ENCODE data around the gene EFNA2. TPM values are rescaled to one million over a fixed set of nuclear protein-coding genes. Genes with fewer than 3 reads are reported as not detected.
A peak's percentile ranks its signal among the peaks of the same experiment; 100 is the strongest.

The EFNA2 gene
- total RNA-seq, 1 experiment from 2014 or later: not detected

GRCh38 chr19:1321539-1321938 lies 35.9 kb downstream of the EFNA2 start:
- TF ChIP-seq CTCF (conservative IDR thresholded peaks at IDR 0.05; ENCODE audit: low read depth, low read length) (no peak), EZH2phosphoT487 (IDR thresholded peaks at IDR 0.05; ENCODE audit: borderline replicate concordance, low read length) (no peak), EZH2 (IDR thresholded peaks at IDR 0.05; ENCODE audit: low read length, unreplicated experiment) (no peak)
- Histone ChIP-seq H3K9me3 (ENCODE audit: low read length) (no peaks in the 10 kb centered on the region), H3K9ac (ENCODE audit: low read length) (no peak overlapping the region), H3K27ac (ENCODE audit: low read length) (no peak overlapping the region), H3K4me3 (ENCODE audit: low read length) (no peak overlapping the region), H2AFZ (ENCODE audit: low read length) (no peak overlapping the region), H4K20me1 (ENCODE audit: low read length) (no peaks in the 10 kb centered on the region), H3K4me1 (ENCODE audit: insufficient read depth, low read length) (peaks cover 5% of the 10 kb centered on the region; the same call in 1 of the 2 replicates), H3K9me2 (replicated peaks; ENCODE audit: low read length) (no peaks in the 10 kb centered on the region), H3K79me2 (ENCODE audit: low read length) (no peaks in the 10 kb centered on the region), H3K27me3 (ENCODE audit: low read length) (no peaks in the 10 kb centered on the region), H3K36me3 (ENCODE audit: low read depth, low read length) (no peaks in the 10 kb centered on the region), H3F3A (ENCODE audit: low read length, unreplicated experiment) (no peaks in the 10 kb centered on the region), H3K4me2 (ENCODE audit: low read length) (no peak overlapping the region)
- ATAC-seq (no peak), DNase-seq (no peak)
- ChIA-PET POLR2A (ENCODE audit: unreplicated experiment) (no interaction called here), CTCF (no interaction called here)
- intact Hi-C loops (cut with micrococcal nuclease): no loop called here
- no TSS peak for BruUV-seq (replicated peaks)

- Histone ChIP-seq H3K9me2 (replicated peaks; ENCODE audit: low read length) (no peaks in the 10 kb centered on the region), H3K9me3 (ENCODE audit: low read length) (no peaks in the 10 kb centered on the region), H3K36me3 (ENCODE audit: low read depth, low read length) (no peaks in the 10 kb centered on the region), H3K4me1 (ENCODE audit: insufficient read depth, low read length) (peaks cover 5% of the 10 kb centered on the region; the same call in 1 of the 2 replicates), H3K27ac (ENCODE audit: low read length) (no peak overlapping the region), H3K4me2 (ENCODE audit: low read length) (no peak overlapping the region), H3K27me3 (ENCODE audit: low read length) (no peaks in the 10 kb centered on the region), H2AFZ (ENCODE audit: low read length) (no peak overlapping the region), H3K9ac (ENCODE audit: low read length) (no peak overlapping the region), H3K4me3 (ENCODE audit: low read length) (no peak overlapping the region), H3F3A (ENCODE audit: low read length, unreplicated experiment) (no peaks in the 10 kb centered on the region), H3K79me2 (ENCODE audit: low read length) (no peaks in the 10 kb centered on the region), H4K20me1 (ENCODE audit: low read length) (no peaks in the 10 kb centered on the region)
- CTCF ChIA-PET: no interaction called here
- DNase-seq: no peak
- intact Hi-C loops (cut with micrococcal nuclease): no loop called here
- POLR2A ChIA-PET (ENCODE audit: unreplicated experiment): no interaction called here
- no TSS peak for BruUV-seq (replicated peaks)
- ATAC-seq: no peak
- TF ChIP-seq CTCF (conservative IDR thresholded peaks at IDR 0.05; ENCODE audit: low read depth, low read length): no peak
- TF ChIP-seq EZH2phosphoT487 (IDR thresholded peaks at IDR 0.05; ENCODE audit: borderline replicate concordance, low read length): no peak
- TF ChIP-seq EZH2 (IDR thresholded peaks at IDR 0.05; ENCODE audit: low read length, unreplicated experiment): no peak
Measured at GRCh38 chr19:1322198-1322981, 36.7 kb downstream of the EFNA2 start.

GRCh38 chr19:1324249-1324805 lies 38.7 kb downstream of the EFNA2 start:
- Histone ChIP-seq H3K9ac (ENCODE audit: low read length) (no peak overlapping the region), H3K9me3 (ENCODE audit: low read length) (no peaks in the 10 kb centered on the region), H3K4me1 (ENCODE audit: insufficient read depth, low read length) (peaks cover 5% of the 10 kb centered on the region; the same call in 1 of the 2 replicates), H4K20me1 (ENCODE audit: low read length) (no peaks in the 10 kb centered on the region), H3K27ac (ENCODE audit: low read length) (no peak overlapping the region), H2AFZ (ENCODE audit: low read length) (peak overlapping the region; percentile 87), H3K27me3 (ENCODE audit: low read length) (no peaks in the 10 kb centered on the region), H3K4me2 (ENCODE audit: low read length) (peak overlapping the region; percentile 81), H3K9me2 (replicated peaks; ENCODE audit: low read length) (no peaks in the 10 kb centered on the region), H3F3A (ENCODE audit: low read length, unreplicated experiment) (no peaks in the 10 kb centered on the region), H3K4me3 (ENCODE audit: low read length) (no peak overlapping the region), H3K36me3 (ENCODE audit: low read depth, low read length) (no peaks in the 10 kb centered on the region), H3K79me2 (ENCODE audit: low read length) (no peaks in the 10 kb centered on the region)
- POLR2A ChIA-PET (ENCODE audit: unreplicated experiment): no interaction called here
- BruUV-seq (replicated peaks): no TSS peak
- ATAC-seq (no peak), DNase-seq (no peak)
- CTCF ChIA-PET: no interaction called here
- TF ChIP-seq EZH2 (IDR thresholded peaks at IDR 0.05; ENCODE audit: low read length, unreplicated experiment): no peak
- no peak for TF ChIP-seq EZH2phosphoT487 (IDR thresholded peaks at IDR 0.05; ENCODE audit: borderline replicate concordance, low read length)
- TF ChIP-seq CTCF (conservative IDR thresholded peaks at IDR 0.05; ENCODE audit: low read depth, low read length): no peak
- intact Hi-C loops (cut with micrococcal nuclease): no loop called here

All from PC-3 (cell line).